Caco-2 (cell line): Measurements from ENCODE around the gene MEF2D. TPM values are rescaled to one million over a fixed set of nuclear protein-coding genes. Genes with fewer than 3 reads are reported as not detected.

Experiments
- BruUV-seq: library from RNA; stranded (reverse); fragments of 400-500 nt; replicated peaks from 2 replicates; lab custom pipeline; 2021; lab: Mats Ljungman, UMichigan
- CTCF ChIA-PET: fragments of 300-600 bp; sonication (Branson Sonifier 250); formaldehyde crosslinking; loops from one replicate; lab custom pipeline; 2022; ENCODE audit warnings: antibody characterized with exemption; lab: Charles Lee
- POLR2A ChIA-PET: fragments of 300-600 bp; sonication (Branson Sonifier 250); formaldehyde crosslinking; loops from one replicate; lab custom pipeline; 2022; ENCODE audit warnings: antibody characterized with exemption; lab: Charles Lee
- DNase-seq, 2 experiments: peaks; one replicate each; pipeline versions ENCODE4 v3.0.0 to v3.0.0-alpha.2; 2020 to 2022
- H3K27me3 ChIP-seq: replicated peaks from 2 replicates; pipeline ENCODE4 v1.6.0; 2011; ENCODE audit warnings: low read length; ENCODE audit not compliant: control insufficient read depth, insufficient read depth
- H3K36me3 ChIP-seq: 2 replicates; pipeline ENCODE4 v1.5.1; 2011; ENCODE audit warnings: low read length; ENCODE audit not compliant: control insufficient read depth, insufficient read depth
- H3K4me1 ChIP-seq: fragments of 250-450 bp; sonication (Bioruptor Pico); 2 replicates; pipeline ENCODE4 v1.5.1; 2020; ENCODE audit warnings: mild to moderate bottlenecking
- H3K4me3 ChIP-seq: 2 replicates; pipeline ENCODE4 v1.5.1; 2011; ENCODE audit warnings: low read depth, mild to moderate bottlenecking, control low read depth, low read length
- H3K9me3 ChIP-seq: fragments of 250-450 bp; sonication (Bioruptor Pico); 2 replicates; pipeline ENCODE4 v1.5.1; 2020; ENCODE audit warnings: mild to moderate bottlenecking, moderate library complexity
- H3K27ac Mint-ChIP-seq: one replicate; pipeline ENCODE4 v1.8.0; 2022; ENCODE audit warnings: mixed read lengths; ENCODE audit not compliant: unreplicated experiment
- H3K27me3 Mint-ChIP-seq: one replicate; pipeline ENCODE4 v1.8.0; 2022; ENCODE audit warnings: mixed read lengths; ENCODE audit not compliant: insufficient read depth, unreplicated experiment
- H3K36me3 Mint-ChIP-seq: one replicate; pipeline ENCODE4 v1.8.0; 2022; ENCODE audit warnings: mild to moderate bottlenecking, mixed read lengths; ENCODE audit not compliant: insufficient read depth, unreplicated experiment
- H3K4me1 Mint-ChIP-seq: one replicate; pipeline ENCODE4 v1.8.0; 2022; ENCODE audit warnings: low read depth, mixed read lengths; ENCODE audit not compliant: unreplicated experiment
- H3K4me3 Mint-ChIP-seq: one replicate; pipeline ENCODE4 v1.8.0; 2022; ENCODE audit warnings: mild to moderate bottlenecking, moderate library complexity, mixed read lengths; ENCODE audit not compliant: unreplicated experiment
- H3K9me3 Mint-ChIP-seq: one replicate; pipeline ENCODE4 v1.8.0; 2022; ENCODE audit warnings: mixed read lengths; ENCODE audit not compliant: unreplicated experiment
- CTCF ChIP-seq, 2 experiments: fragments of 200-600 bp in 1 of 2; IDR thresholded peaks; 1 replicate in 1 of 2; 2 replicates in 1 of 2; pipeline versions ENCODE4 v1.5.1 to v1.8.0; 2011 to 2022; ENCODE audit warnings: antibody characterized with exemption in 1 of 2, control low read depth in 1 of 2, inconsistent platforms in 1 of 2, low read depth in 1 of 2, low read length in 1 of 2, mild to moderate bottlenecking in 1 of 2, moderate library complexity in 1 of 2; ENCODE audit not compliant: insufficient read depth in 1 of 2, severe bottlenecking in 1 of 2, unreplicated experiment in 1 of 2
- intact Hi-C: fragments of 100-400 bp; cut with micrococcal nuclease; formaldehyde crosslinking; loops from one replicate; pipeline ENCODE4 v1.10.0; 2022; ENCODE audit not compliant: unreplicated experiment
- total RNA-seq: library from RNA; stranded (reverse); gene quantifications from 2 replicates; pipeline ENCODE4 v1.2.3, GENCODE V29; 2022

MEF2D gene
- total RNA-seq, 1 experiment from 2014 or later: 18.6 TPM

DNA sequence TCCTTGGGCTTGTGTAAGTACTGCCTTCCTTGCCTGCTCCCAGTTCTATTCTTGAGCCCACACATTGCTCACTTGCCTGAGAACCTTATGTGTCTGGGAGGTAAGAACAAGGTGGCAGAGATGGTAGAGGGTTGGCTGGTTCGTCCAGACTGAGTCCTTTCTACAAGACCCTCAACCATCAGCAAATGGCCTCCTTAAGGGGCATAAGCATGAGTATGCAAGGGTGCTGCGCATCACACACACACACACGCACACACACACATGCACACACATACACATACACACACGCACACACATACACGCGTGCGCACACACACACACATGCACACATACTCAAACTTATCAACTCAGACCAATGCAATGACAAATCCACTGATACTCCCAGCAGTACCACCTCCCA lies 74.6 kb downstream of the MEF2D start:
- no peaks in the 10 kb centered on the region for H3K27me3 ChIP-seq
- no peaks in the 10 kb centered on the region for H3K9me3 Mint-ChIP-seq
- no peaks in the 10 kb centered on the region for H3K36me3 ChIP-seq
- intact Hi-C loops: no loop called here
- POLR2A ChIA-PET: no interaction called here
- no peak overlapping the region for H3K4me3 ChIP-seq
- H3K27me3 Mint-ChIP-seq: peaks cover 31% of the 10 kb centered on the region
- no TSS peak for BruUV-seq
- no peak for TF ChIP-seq CTCF (IDR thresholded peaks at IDR 0.05; ENCODE audit: insufficient read depth in 1 of 2, low read depth in 1 of 2, low read length in 1 of 2, severe bottlenecking in 1 of 2, unreplicated experiment in 1 of 2)
- no peak overlapping the region for H3K4me3 Mint-ChIP-seq
- no peak overlapping the region for H3K27ac Mint-ChIP-seq
- no peak for DNase-seq
- H3K36me3 Mint-ChIP-seq: peaks cover 12% of the 10 kb centered on the region
- H3K4me1 ChIP-seq: peaks cover 18% of the 10 kb centered on the region
- peaks cover 6% of the 10 kb centered on the region for H3K4me1 Mint-ChIP-seq
- no peaks in the 10 kb centered on the region for H3K9me3 ChIP-seq
- CTCF ChIA-PET: no interaction called here

- peaks cover 29% of the 10 kb centered on the region for H3K27me3 Mint-ChIP-seq
- BruUV-seq: no TSS peak
- Histone ChIP-seq H3K36me3 (no peaks in the 10 kb centered on the region), H3K4me1 (peaks cover 24% of the 10 kb centered on the region), H3K4me3 (no peak overlapping the region), H3K27me3 (no peaks in the 10 kb centered on the region), H3K9me3 (no peaks in the 10 kb centered on the region)
- intact Hi-C loops: no loop called here
- H3K4me3 Mint-ChIP-seq: no peak overlapping the region
- ChIA-PET CTCF (no interaction called here), POLR2A (interaction anchor here (0.5 kb wide), 1 partner anchor 192 kb away, joined by 4 read pairs; no protein-coding TSS in a partner anchor)
- no peak for DNase-seq
- peaks cover 12% of the 10 kb centered on the region for H3K36me3 Mint-ChIP-seq
- H3K27ac Mint-ChIP-seq: no peak overlapping the region
- TF ChIP-seq CTCF (IDR thresholded peaks at IDR 0.05; ENCODE audit: insufficient read depth in 1 of 2, low read depth in 1 of 2, low read length in 1 of 2, severe bottlenecking in 1 of 2, unreplicated experiment in 1 of 2): no peak
- H3K4me1 Mint-ChIP-seq: peaks cover 6% of the 10 kb centered on the region
- H3K9me3 Mint-ChIP-seq: no peaks in the 10 kb centered on the region
Measured at GRCh38 chr1:156424806-156425432, 75.7 kb downstream of the MEF2D start.

GRCh38 chr1:156423422-156424352 lies 76.9 kb downstream of the MEF2D start:
- DNase-seq: no peak
- Mint-ChIP-seq H3K27me3 (peaks cover 24% of the 10 kb centered on the region), H3K4me3 (no peak overlapping the region), H3K9me3 (no peaks in the 10 kb centered on the region), H3K36me3 (peaks cover 12% of the 10 kb centered on the region), H3K27ac (no peak overlapping the region), H3K4me1 (peaks cover 6% of the 10 kb centered on the region)
- CTCF ChIA-PET: interaction anchor here (0.5 to 1.6 kb wide), 2 partner anchors 38 to 201 kb away, joined by 3 to 6 read pairs; no protein-coding TSS in a partner anchor
- POLR2A ChIA-PET: no interaction called here
- intact Hi-C loops: no loop called here
- Histone ChIP-seq H3K9me3 (no peaks in the 10 kb centered on the region), H3K4me3 (no peak overlapping the region), H3K27me3 (no peaks in the 10 kb centered on the region; the same call in 1 of the 2 replicates), H3K36me3 (no peaks in the 10 kb centered on the region), H3K4me1 (peaks cover 28% of the 10 kb centered on the region)
- no peak for TF ChIP-seq CTCF (IDR thresholded peaks at IDR 0.05; ENCODE audit: insufficient read depth in 1 of 2, low read depth in 1 of 2, low read length in 1 of 2, severe bottlenecking in 1 of 2, unreplicated experiment in 1 of 2)
- no TSS peak for BruUV-seq
